CD4-positive, alpha-beta T cell treated with Interleukin-10 for 1 hour (primary cell): ENCODE measurements around the gene PNMA3.
A peak's percentile ranks its signal among the peaks of the same experiment; 100 is the strongest.
"Not testable (repeated sequence)": the region's sequence is repeated elsewhere in the genome, so short reads cannot be mapped to it uniquely, and the experiment has no call there.

Experiments used
- DNase-seq: peaks from one replicate; pipeline ENCODE4 v3.0.0-alpha.2; 2020

The PNMA3 gene

DNA sequence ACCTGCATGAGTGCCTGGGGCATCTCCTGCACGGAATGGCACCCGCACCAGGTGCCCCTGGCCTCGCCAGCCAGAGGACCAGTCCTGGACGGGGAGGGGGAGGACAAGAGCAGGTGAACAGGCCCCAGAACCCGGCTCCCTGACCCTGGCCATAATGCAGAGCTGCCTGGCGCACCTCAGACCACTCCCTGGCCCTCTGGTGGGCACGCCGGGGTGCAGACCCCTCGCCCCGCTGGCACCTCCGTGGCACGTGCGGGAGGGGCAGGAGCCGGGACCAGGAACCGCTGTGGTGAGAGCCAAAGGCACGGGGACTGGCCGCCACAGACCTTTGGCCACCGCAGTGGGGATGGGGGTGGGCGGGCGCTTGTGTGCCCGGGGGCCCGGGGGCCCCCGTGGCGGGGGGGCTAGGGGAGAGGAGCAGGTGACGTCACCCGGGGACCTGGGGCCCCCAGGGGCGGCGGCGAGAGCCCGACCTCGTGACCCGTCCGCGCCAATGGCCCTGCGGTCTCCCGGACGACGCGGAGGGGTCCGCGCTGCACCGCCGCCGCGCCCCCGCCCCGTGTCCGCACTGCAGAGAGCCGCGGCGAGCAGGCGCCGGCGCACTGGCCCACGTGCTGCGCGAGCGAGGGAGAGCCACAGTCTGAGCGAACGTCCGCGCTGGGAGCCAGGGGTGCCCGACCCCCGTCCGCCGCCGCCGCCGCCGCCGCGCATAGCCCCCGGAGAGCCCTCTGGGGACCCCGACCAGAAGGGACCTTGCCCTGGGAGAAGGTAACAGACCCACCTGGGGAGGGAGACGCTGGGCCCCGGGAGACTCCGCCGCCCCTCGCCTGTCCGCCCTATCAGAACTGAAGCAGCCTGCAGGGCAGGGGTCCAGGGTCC lies at the start of gene PNMA3:
TSS of gene PNMA3 (plus strand) at position 600 of the 879 bp plus-strand sequence. CDS start 586 bp downstream, outside the sequence.
- no peak for DNase-seq

DNA sequence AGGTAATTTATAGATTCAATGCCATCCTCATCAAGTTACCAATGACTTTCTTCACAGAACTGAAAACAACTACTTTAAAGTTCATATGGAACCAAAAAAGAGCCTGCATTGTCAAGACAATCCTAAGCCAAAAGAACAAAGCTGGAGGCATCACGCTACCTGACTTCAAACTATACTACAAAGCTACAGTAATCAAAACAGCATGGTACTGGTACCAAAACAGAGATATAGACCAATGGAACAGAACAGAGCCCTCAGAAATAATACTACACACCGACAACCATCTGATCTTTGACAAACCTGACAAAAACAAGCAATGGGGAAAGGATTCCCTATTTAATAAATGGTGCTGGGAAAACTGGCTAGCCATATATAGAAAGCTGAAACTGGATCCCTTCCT lies 39.1 kb upstream of the PNMA3 start:
- not testable (repeated sequence) for DNase-seq

DNA sequence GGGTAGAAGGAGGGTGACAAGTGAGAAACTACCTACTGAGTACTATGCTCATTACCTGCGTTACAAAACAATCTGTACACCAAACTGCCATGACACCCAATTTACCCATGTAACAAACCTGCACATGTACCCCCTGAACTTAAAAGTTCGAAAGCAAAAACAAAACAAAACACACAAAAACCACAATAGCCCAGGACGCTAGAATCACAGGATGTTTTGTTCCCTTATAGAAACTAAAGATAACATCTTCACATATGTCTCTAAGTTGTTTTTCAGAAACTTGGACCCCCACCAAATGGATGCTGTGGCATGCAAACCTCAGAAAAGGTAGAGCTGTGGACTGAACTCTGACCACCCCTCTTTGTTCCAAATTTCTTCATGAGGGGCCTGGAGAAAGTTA lies 37.1 kb upstream of the PNMA3 start:
- DNase-seq, result peak; percentile 2

GRCh38 chrX:153026501-153026900 lies 29.8 kb upstream of the PNMA3 start:
- DNase-seq, result not testable (repeated sequence)

DNA sequence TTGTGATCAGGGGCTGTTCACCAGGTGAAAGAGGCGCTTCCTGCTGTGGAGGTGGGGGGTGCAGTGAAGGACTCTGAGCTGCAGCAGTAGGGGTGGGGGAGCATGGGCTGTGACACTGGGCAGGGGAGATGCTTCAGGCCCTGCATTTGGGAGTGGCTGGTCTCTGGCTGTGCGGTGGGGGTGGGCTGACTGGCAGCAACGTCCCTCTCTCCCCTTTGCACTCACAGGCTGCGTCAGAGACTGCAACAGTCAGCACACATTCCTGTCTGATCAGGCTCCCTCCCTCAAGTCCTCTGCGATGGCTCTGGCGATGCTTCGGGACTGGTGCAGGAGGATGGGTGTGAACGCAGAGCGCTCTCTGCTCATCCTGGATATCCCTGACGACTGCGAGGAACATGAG lies 27.8 kb upstream of the PNMA3 start:
- DNase-seq, result not testable (repeated sequence)

DNA sequence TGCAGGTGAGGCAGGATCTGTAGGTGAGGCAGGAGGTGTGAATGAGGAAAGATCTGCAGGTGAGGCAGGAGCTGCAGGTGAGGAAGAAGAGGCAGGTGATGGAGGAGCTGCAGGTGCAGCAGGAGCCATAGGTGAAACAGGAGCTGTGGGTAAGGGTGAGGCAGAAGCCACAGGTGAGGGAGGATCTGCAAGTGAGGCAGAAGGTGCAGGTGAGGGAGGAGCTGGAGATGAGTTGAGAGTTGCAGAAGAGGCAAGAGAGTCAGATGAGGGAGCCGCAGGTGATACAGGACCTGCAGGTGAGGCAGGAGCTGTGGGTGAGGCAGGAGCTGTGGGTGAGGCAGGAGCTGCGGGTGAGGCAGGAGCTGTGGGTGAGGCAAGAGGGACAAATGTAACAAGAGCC lies 27.1 kb upstream of the PNMA3 start:
- DNase-seq, result no peak

DNA sequence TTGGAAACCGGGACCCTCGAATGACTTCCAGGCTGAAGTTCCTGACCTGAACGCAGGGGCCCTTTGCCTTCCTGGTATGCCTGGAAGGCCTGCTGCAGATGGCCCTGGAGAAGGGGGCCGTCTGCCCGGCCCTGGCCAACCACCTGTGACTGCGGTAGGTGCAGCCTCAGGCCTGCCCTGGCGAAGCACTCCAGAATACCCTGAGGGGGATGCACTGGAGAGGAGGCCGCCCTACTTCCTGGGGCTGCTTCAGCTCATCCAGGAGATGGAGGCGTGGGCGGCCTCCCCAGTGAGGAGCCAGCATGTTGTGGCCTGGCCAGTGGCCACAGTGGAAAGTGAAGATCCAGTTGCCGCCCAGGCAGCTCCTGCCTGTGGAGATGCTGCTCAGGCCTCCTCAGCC lies 26.4 kb upstream of the PNMA3 start:
- DNase-seq, result no peak

GRCh38 chrX:153030801-153031200 lies 25.5 kb upstream of the PNMA3 start:
- no peak for DNase-seq

DNA sequence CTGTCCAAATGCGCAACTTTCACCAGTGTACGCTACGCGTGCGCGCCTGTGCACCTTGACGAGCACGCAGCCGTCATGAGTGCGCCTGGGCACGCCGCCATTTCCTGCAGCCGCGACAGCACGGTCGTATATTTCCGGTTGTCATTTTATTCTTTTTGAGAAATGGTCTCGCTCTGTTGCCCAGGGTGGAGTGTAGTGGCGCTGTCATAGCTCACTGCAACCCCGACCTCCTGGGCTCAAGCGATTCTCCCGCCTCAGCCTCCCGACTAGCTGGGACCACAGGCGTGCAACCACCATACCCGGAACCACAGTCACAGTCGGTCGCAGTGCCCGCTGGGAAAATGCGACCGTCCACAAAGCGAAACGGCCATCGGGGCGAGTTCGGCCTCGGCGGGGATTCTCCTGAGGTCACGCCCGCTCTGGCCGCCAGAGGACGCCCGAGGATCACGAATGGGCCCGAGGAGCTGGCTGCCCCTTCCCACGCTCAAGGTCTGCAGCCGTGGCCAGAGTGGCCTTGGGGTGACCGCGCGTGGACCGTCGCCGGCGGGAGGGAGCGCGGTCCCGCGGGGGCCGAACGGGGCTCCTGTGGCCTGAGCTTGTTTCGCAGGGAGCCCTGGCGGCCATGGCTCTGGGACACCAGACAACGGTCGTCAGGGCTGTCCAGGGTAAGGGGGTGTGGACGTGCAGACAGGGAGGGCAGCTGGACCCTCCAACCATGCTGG lies 23.7 kb upstream of the PNMA3 start:
- DNase-seq, result peak; percentile 74

DNA sequence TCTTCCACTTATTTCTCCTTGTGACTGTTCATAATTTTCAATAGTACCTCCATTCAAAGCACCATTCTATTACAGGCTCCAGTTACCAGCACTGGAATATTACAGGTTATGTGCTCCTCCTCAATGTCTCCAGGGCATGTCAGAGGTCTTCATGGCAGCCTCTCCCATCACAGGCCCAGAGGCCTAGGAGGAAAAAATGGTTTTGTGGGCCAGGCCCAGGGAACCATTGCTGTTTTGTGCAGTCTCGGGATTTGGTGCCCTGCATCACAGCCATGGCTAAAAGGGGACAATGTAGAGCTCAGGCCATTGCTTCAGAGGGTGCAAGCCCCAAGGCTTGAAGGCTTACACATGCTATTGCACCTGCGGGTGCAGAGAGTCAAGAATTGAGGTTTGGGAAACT lies 7.2 kb upstream of the PNMA3 start:
- DNase-seq, result no peak

GRCh38 chrX:153052534-153052933 lies 3.7 kb upstream of the PNMA3 start:
- no peak for DNase-seq

DNA sequence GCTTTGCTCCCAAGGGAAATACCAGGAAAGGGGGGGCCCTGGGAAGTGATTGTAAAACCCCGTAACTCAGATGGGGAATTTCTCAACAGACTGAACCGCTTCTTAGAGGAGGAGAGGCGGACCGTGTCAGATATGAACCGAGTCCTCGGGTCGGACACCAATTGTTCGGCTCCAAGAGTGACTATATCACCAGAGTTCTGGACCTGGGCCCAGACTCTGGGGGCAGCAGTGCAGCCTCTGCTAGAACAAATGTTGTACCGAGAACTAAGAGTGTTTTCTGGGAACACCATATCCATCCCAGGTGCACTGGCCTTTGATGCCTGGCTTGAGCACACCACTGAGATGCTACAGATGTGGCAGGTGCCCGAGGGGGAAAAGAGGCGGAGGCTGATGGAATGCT lies 1.0 kb downstream of the PNMA3 start:
- no peak for DNase-seq

- no peak for DNase-seq
These were observed 3.2 kb downstream of the PNMA3 start for GRCh38 chrX:153059191-153060094.

DNA sequence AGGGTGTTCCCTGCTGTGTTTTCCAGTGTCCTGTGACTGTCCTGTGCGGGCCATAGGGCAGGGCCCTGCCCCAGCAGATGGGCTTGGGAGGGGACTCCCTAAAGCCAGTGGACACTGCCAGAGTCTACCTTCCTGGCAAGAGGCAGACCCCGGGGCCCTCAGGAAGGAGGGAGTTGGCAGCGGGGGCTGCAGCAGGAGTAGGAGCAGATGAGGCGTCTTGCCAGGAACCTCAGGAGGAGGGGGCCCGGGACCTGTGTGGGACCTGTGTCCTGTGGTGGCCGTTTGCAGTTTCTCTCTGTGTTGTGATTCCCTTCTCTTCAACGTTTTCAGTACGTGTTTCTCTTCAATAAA lies 3.8 kb downstream of the PNMA3 start:
- DNase-seq, result no peak

DNA sequence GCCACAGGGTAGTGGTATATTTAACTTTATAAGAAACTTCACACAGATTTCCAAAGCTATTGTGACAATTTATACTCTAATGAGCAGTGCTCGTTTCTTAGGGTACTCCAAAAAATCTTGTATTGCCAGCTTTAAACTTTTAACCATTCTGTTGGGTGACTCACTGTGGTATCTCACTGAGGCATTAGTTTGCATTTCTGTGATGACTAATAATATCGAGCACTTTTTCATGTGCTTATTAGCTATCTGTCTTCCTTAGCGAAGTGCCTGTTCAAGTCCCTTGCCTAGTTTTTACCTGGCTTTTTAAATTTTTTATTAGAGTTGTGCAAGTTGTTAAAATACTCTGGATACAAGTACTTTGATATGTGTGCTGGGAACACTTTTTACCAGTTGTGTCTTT lies 5.5 kb downstream of the PNMA3 start:
- no peak for DNase-seq

DNA sequence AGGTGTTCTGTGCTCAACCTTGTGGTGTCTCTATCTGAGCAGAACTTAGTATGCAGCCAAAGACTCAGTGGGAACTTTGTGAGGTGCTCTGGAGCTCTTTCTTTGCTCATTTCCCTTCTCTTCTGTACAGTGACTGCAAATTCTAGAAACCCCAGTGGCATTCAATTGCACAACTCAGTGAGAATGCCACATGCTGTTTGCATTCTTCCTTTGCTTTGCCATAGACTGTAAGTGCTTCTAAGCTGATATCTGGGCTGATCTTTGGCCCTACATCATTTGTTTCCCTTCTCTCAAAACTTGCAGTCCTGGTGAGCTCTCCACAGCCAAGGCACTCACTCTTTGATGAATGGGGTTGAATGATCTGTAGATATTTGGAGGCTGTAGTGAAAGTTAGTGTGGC lies 7.0 kb downstream of the PNMA3 start:
- DNase-seq, result no peak

- DNase-seq, result no peak
These were observed 7.8 kb downstream of the PNMA3 start for GRCh38 chrX:153064061-153064460.

GRCh38 chrX:153065389-153065788 lies 9.1 kb downstream of the PNMA3 start:
- DNase-seq, result no peak

DNA sequence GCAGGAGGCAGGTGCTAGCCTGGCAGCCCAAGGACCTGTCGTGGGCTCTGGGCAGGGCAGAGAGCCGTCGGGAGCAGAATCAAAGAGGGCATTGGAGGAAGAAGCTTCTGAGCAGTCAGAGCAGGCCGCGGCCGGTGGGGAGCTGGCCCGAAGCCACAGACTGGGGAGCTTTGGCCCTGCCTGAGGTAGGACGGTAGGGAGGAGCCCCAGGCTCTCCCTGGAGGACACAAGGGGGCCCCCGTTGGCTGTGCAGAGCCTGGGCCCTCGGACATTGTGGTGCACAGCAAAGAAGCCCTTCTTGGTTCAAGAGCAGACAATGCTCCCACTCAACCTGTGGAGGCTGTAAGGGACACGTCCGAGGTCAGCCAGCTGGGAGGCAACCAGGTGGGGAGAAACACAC lies 10.1 kb downstream of the PNMA3 start:
- not testable (repeated sequence) for DNase-seq

DNA sequence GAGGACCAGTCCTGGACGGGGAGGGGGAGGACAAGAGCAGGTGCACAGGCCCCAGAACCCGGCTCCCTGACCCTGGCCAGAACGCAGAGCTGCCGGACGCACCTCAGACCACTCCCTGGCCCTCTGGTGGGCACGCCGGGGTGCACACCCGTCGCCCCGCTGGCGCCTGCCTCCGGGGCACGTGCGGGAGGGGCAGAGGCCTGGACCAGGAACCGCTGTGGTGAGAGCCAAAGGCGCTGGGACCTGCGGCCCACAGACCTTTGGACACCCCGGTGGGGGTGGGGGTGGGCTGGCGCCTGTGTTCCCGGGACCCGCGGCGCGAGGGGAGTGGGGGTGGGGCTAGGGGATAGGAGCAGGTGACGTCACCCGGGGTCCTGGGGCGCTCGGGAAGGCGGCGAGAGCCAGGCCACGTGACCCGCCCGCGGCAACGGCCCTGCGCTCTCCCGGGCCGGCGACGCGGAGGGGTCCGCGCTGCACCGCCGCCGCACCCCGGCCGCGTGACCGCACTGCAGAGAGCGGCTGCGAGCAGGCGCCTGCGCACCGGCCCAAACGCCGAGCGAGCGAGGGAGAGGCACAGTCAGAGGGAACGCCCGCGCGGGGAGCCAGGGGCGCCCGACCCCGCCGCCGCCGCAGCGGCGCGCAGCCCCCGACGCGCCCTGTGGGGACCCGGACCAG lies 15.8 kb downstream of the PNMA3 start, which contains the start of gene PNMA6A:
TSS of gene PNMA6A (plus strand) at position 546 of the 675 bp plus-strand sequence. CDS start 609 bp downstream, outside the sequence.
- not testable (repeated sequence) for DNase-seq

GRCh38 chrX:153073331-153073730 lies 17.1 kb downstream of the PNMA3 start:
- not testable (repeated sequence) for DNase-seq

DNA sequence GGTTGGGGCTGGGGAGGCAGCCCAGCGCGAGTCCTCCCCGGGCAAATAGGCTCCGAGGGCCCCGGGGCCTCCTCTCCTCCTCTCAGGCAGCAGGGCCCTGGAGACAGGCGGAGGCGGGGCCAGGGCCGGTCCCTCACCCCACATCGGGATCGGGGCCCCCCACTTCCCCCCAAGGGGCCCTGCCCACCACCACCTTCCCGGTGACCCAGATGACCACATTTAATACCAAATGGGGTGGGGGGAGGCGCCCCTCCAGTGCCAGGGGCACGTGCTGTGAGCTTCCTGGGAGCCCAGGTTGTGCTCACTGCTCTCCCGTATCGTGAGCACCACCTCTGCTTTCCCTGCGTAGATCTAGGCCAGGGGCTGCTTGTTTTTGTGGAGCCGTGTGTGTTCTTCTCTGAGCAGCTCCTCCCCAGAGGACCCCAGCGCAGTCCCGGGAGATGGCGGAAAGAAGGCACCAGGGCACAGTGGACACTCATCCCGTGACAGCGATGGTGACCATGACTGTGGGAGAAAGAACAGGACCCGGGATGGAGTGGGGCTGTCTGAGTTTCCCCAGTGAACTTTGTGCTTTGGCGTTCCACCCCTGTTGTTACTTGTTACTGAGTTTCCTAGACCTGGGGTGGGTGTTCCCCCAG lies 18.1 kb downstream of the PNMA3 start:
- no peak for DNase-seq
